ENCODE measurements around the gene CADPS2.

Gene CADPS2

DNA sequence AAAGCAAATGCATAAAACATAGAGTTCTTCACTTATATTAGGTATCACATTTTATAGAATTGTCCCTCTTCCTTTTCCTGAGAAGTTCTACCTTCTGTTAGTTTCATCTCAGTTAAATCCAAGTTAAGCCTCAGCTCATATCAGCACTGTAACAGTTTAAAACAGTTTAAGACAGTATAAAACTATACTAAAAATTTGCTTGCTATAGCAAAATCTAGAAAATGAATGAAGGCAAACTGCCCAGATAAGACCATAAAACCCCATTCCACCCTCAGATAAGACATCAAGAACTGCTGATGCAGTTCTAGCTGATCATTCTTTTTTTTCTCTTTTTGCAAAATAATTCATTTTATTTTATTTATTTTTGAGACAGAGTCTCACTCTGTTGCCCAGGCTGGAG is 364.5 kb downstream of the CADPS2 start:
- DNase-seq: no peak

DNA sequence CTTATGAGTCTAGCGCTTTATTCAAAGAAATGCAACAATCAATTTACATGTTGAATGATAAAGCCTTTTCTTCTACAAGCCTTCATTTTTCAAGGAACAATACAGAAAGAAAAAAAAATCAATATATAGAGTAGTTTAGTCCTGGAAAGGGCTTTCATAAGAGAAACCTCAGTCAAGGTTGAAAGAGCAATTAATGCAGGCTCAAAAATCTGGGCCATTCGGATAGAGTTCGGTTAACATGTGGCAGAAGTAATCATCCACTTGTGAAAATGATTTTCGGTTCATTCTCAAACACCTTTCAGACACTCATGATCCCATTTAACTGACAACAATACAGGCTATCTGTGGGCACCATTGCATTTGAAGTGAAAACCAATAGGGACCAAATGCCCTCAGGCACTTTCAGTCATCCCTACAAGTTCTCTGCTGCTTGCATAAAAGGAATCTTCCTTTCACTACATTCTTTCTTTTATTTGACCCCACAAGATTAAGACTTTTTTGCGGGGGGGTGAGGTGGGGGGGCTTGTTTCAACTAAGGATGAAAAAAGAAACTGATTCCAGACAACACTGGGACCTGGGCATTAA is 365.2 kb downstream of the CADPS2 start:
- DNase-seq: no peak

DNA sequence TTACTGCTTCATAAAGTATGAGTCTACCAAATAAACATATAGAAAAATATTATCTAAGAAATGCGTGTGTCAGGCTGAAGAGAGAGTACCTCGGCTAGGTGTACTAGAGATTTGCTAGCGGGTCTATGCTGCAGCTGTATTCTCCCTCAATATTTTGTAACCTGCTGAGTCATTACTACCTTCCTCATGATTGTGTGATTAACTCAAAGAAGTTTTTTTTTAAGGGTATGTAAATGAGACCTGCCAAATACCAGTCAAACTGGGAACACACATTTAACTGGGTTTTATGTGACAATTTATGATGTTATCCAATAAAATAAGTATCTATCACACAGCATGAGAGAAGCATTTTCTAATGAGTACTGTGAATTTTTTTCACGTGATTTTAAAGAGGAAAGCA is 367.8 kb downstream of the CADPS2 start:
- DNase-seq: no peak

DNA sequence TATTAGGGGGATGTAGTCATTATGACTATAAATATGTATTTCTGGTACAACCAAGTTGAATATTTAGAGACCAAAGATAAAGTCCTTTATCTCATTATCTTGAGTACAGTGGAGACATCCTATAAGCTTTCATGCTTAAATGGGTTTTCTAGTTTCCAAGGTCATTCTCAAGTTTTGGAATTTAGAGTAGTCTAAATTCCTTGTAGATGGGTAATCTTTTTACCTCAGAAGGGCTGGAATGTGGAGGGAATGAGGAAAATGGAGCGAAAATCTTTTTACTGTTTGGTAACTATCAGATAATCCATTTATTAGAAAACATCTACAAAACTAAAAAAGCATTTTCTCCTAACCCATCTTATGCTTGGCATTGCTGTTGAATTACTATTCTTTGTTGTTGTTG is 368.7 kb downstream of the CADPS2 start:
- no peak for DNase-seq

DNA sequence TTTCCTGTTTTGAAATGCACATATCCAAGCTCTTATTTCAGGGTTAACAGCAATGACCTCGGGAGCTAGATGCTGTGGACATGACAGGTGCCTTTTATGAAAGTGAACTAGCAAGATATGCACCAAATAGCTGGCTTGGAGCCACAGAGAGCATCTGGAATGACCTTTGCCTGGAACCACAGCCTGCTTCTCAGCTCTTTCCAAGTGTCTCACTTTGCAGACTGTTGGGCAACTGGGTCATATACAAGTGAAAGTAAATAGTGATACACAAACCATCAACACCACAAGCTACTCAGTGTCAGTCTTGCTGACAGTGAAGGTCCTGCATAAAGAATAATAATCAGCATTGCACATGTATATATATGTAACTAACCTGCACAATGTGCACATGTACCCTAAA is 370.9 kb downstream of the CADPS2 start:
- no peak for DNase-seq

DNA sequence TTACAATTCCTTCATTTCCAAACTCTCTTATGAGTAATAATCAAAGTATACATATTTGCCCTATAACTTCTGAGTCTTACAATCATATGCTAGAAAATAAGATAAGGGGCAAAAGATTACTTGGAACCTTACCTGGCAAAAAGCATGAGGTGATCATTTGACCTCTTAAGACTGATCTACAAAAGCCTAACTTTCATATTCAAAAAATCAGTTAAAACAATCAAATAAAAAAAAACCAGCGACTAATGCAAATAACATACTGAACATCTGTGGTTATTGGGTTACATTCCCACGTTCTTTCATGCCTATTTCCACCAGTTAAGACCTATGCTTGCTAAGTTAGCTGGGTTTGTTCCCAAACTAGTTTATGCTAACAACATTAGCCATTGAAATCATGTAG is 375.0 kb downstream of the CADPS2 start:
- no peak for DNase-seq

DNA sequence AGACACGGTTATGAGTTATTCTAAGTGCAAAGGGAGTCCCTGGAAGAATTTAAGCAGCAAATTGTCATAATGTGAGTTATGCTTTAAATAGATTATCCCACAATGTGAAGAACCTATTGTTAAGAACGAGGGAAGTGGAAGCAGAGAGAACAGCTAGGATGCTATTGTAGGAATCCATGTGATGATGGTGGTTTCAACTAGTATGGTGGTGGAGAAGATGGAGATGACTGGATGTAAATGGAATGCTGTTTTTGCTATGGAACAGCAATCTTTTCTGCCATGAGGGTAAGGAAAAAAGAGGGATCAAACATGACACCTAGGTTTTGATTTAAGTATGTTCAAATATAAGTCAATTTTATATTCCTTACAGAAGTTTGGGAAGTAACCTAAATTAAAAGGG is 378.7 kb downstream of the CADPS2 start:
- DNase-seq: no peak

DNA sequence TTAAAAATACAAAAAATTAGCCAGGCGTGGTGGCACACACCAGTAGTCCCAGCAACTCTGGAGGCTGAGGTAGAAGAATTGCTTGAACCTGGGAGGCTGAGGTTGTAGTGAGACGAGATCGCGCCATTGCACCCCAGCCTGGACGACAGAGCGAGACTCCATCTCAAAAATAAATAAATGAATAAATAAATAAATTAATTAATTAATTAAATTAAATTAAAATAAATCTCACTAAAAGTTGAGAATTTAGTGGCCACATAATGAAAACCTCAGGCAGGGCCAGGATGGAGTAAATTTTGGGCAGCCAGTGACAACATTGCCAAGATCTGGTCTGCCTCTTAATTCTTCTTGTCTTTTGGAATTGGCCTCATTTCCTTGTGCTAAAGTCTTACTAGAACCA is 394.3 kb downstream of the CADPS2 start:
- no peak for DNase-seq

DNA sequence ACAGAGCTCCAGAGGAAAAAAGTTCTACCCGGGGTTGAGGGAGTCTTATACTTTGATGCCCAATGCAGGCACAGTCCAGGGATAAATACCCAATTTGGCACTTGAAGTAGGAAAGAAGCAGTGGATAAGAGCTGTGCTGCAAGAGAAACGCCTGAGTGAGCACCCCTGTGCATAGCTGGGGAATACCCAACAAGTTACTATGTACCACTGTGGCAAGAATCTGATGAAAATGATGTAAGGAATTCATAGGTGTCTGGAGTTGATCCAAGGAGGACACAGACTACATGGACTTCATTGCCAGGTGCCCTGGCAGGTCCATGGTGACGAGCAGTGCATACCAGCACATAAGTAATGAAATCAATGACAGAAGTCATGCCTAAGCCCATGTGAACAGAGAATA is 398.0 kb downstream of the CADPS2 start:
- no peak for DNase-seq

DNA sequence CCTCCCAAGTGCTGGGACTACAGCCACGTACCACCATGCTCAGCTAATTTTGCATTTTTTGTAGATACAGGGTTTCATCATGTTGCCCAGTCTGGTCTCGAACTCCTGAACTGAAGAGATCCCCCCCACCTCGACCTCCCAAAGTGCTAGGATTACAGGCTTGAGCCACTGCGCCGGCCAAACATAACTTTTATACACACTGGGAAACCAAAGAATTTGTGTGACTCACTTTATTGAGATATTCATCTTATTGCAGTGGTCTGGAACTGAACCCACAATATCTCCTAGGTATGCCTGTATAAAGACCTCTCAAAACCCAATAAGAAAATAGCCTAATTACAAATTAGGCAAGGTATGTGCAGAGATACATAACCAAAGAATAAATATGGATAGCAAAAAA is 399.1 kb downstream of the CADPS2 start:
- no peak for DNase-seq

DNA sequence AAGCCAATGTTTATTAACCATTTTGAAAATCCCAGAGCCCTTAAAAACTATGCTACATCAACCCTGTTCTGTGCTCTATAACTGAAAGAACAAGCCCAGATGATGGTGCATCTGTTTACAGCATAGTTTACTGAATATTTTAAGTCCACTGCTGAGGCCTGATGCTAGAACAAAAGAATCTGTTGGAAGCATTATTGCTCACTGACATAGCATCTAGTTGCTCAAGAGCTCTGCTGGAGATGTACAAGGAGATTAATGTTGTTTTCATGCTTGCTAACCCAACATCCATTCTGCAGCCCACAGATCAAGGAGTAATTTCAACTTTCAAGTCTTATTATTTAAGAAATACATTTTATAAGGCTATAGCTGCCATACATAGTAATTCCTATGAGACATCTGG is 400.4 kb downstream of the CADPS2 start:
- no peak for DNase-seq

DNA sequence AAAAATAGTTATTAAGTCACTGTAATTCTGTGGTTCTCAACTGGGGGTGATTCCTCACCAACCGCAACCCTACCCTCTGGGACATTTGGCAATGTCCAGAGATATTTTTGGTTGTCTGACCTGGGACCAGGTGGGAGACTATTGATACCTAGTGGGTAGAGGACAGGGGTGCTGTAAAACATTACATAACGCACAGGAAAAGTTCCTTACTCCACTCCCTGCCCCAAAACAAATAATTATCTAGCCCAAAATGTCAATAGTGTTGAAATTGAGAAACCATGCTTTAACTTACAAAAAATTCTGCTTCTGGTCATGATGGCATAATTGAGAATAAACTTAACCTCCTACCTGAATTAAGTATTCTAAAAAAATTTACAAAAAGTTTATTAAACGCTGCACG is 404.0 kb downstream of the CADPS2 start:
- DNase-seq: no peak

DNA sequence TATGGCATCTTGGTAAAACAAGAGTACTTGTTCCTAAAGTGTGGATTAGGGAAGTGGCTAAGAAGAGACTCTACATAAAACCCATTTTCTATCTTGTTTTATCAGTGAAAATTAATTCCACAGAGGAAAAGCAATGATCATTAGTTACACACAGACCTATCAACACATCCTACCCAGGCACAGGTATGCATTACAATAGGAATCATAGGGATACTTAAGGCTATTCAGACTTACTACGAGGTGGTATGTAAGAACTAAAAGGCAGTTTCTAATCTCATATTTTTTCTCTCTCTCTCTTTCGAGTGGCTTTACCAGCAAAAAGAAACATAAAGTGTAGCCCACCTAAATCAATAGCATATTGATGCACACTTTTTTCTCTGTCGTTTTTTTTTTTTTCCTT is 415.4 kb downstream of the CADPS2 start:
- no peak for DNase-seq

DNA sequence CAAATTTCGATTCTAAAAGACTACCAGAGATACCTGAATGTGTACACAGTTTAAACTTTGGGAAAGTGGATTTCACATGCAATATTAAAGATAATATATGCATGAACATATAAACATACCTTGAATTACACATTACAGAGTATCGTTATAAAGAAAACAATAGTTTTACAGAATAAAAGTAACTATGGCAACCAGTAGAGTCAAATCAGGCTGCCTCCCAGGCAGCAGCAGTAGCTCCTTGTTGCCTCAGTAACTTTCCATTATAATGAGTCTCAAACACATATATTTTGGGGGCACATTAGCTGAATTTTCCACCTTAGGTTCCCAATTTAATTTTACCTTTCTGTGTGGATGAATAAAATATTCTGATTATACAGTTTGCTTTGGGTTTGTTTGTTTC is 417.3 kb downstream of the CADPS2 start:
- DNase-seq: no peak

DNA sequence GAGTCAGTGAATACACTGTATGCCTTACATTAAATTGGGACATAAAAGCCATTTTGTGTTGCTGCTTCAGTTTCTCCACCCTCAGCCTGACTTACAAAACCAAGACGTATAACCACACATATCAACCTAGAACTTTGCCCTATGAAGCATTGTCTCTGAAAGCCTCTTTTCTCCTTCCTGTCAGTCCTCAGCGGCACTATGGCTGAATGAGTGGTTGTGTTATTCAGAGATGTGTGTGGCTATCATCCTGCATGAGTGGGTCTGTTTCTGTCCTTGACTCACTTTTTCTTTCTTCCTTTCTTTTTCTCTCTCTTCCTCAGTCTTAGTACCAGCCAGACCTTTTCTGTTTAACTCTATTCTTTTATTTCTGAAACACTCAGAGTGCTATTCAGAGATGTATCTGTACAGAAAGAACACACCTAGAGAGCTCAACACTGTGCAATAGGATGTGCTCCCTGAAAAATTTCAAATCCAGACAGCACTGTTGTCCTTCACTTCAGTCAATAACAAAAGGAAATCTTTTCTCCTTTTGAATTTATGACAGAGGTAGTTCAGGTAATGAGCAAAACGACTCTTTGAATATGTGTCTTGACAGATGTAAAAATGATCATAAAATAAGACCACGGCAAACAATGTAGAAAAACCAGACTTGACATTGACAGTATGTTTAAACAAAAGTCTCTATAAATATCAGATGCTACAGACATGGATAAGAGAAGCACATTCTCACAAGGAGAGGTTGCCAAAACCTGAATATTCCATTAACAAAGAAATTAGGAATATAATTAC is 418.4 kb downstream of the CADPS2 start:
- DNase-seq: no peak

DNA sequence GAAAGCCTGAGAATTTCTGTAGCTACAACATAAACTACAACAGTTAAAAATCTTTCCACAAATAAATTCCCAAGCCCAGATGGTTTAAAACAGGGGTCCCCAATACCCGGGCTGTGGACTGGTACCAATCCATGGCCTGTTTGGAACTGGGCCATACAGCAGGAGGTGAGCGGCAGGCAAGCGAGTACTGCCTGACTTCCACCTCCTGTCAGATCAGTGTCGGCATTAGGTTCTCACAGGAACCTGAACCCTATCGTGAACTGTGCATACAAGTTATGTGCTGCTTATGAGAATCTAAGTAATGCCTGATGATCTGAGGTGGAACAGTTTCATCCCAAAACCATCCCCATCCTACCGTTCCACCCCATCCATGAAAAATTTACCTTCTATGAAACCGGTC is 421.0 kb downstream of the CADPS2 start:
- DNase-seq: no peak

DNA sequence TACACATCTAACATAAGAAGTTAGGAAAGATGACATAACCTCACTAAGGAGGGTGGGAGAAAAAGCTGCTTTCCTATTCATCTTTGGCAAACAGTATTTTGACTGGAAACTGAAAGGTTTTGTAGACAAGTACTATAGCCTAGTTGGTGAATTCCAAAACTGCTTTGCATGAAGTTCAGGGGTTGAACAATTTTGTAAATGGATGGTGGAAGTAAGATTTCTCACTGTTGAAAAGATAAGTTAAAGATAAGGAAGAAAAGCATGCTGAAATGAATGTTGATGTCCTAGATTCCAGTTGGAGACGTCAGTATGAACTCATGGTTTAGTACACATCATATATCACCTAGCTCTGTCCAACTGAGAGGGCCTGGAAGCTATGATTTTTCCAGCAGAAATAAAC is 422.6 kb downstream of the CADPS2 start:
- DNase-seq: no peak

DNA sequence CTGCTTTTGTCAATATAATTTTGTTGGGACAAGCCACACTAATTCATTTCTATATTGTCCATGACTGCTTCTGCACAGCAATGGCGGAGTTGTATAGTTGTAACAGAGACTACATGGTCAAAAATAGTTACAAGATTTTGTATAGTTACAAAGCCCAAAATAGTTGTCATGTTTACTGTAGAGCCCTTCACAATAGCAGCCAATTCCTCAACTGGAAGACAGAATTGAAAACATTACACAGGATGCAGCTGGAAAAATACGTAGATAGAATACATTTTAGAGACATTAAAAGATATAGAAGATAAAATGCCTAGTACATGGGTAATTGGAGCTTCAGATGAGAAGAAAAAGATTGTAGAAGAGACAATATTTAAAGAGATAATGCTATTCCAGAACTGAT is 425.3 kb downstream of the CADPS2 start:
- DNase-seq: no peak

DNA sequence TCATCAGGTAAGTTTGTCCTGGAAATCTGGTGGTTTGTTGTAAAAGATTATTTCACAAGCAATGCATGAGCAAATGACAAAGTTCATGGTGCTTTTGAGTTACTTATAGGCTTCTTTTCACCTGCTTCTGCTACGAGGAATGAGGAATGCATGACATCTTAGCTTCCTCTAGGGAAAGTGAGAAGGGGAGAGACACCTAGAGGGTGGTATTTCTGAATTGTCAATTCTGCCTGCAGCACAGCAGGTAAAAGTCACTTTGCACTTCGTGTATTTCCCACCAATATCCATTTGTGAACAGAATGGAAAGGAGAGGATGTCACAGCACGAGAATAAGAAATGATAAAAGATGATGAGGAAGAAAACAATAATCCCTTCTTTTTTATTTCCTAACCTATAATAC is 428.3 kb downstream of the CADPS2 start:
- DNase-seq: no peak

DNA sequence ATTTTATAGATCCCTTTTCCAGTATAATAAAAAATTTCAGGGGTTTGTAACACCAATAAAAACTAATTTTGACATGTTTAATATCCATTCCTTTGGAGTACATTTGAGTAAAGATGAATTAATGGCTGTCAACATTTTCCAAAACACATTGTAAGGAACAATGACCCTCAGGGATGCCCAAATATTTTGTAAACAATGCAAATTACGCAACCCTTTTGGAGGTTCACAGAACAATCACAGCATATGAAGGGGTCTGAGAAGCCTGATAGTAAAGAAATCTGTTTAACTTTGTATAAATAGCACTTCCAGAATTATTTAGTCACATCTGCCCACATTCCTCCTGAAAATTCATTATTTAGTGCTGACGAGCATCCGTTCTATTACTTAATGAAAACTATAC is 428.9 kb downstream of the CADPS2 start:
- no peak for DNase-seq

DNA sequence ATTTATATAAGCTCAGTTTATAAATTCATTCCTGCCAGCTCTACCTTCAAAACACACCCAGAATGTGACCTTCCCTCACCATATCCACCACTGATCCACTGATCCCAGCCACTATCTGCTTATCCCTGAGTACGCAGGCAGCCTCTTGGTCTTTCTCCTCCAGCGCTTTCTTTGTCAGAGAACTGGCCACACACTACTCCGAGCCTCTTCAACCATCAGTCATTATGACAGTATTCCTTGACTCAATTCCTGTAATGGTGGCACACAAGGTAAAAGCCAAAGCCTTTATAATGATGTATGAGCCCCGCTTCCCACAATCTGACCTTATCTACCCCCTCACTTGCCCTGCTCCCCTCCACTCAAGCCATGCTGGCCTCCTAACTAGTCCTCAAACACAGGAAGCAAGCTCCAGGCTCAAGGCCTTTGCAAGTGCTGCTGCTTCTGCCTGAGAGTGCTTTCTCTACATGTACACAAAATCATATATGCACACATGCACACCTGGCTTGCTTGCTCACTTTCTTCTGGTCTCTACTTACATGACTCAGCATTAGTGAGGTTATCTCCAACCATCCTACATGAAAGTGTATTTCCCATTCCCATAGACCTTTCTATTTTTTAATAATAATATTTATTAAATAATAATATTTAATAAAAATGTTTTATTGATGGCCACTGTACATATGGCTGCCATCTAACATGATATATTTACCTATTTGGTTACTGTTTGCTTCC is 431.3 kb downstream of the CADPS2 start:
- no peak for DNase-seq

DNA sequence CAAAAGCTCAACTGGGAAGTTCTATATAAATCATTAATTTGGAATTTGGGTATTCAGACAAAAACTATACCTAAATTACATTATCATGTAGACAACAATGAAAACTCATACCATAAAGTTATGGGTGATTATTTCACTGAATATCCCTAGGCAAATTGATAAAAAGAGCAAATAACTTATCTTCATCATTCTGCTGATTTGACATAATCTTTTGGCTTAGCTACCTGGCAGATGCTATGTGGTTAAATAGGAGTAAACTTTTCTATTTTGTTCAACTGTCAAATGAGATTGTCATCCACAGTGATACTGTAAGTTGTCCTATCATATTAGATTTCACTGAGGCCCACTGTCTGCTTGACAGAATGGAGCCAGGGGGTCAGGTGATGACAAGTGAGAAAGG is 432.8 kb downstream of the CADPS2 start:
- no peak for DNase-seq

DNA sequence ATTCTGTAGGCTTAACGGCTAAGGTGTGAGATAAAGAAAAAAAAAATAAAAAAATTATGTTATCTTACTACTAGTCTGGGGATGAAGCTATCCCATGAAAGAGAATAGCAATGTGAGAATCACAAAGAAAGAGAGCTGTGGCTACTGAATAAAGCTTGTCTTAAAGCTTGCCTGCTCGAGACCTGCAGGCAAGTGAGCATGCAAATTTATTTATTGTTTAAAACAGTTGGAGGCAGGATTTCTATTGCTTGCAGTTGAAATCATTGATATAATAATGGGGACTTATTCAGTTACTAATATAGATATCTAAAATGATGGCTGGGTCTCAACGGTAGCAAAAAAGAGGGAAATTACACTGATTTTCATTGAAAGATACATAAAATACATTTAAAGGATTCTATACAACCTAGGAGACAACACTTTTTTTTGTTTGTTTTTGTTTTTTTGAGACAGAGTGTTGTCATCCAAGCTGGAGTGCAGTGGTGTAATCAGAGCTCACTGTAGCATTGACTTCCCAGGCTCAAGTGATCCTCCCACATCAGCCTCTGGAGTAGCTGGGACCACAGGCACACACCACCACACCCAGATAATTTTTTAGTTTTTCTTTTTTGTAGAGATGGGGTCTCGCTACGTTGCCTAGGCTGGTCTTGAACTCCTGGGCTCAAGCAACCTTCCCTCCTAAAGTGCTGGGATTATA is 437.2 kb downstream of the CADPS2 start:
- no peak for DNase-seq

Measured in right kidney (tissue), 1 donor.